BJ (cell line): Measurements from ENCODE around the gene NUDT16L1. TPM values are rescaled to one million over a fixed set of nuclear protein-coding genes. Genes with fewer than 3 reads are reported as not detected.

Experiments
- CTCF ChIA-PET: fragments of 350-600 bp; formaldehyde crosslinking; extraction: SDS; loops from one replicate; lab custom pipeline; 2021; ENCODE audit warnings: antibody characterized with exemption, inconsistent platforms; lab: Yijun Ruan, JAX
- POLR2A ChIA-PET: fragments of 300-600 bp; sonication (Branson Sonifier 250); formaldehyde crosslinking; extraction: SDS; loops from one replicate; lab custom pipeline; 2021; ENCODE audit warnings: antibody characterized with exemption; lab: Charles Lee
- DNase-seq: peaks from one replicate; pipeline ENCODE4 v3.0.0-alpha.2; 2011; ENCODE audit warnings: low read depth
- H3K27me3 ChIP-seq: 2 replicates; pipeline ENCODE4 v1.6.0; 2011; ENCODE audit warnings: low read length; ENCODE audit not compliant: control insufficient read depth, insufficient read depth
- H3K36me3 ChIP-seq: 2 replicates; pipeline ENCODE4 v1.5.1; 2011; ENCODE audit warnings: low read length; ENCODE audit not compliant: control insufficient read depth, insufficient read depth
- H3K4me3 ChIP-seq: 2 replicates; pipeline ENCODE4 v1.5.1; 2011; ENCODE audit warnings: low read depth, mild to moderate bottlenecking, control low read depth, low read length
- CTCF ChIP-seq: IDR thresholded peaks from 2 replicates; pipeline ENCODE4 v1.5.1; 2011; ENCODE audit warnings: low read depth, mild to moderate bottlenecking, control low read depth, inconsistent platforms, low read length, moderate library complexity; ENCODE audit not compliant: insufficient read depth
- polyA plus RNA-seq: library from polyadenylated mRNA; depleted of rRNA; stranded (reverse); fragments of >200 nt; gene quantifications from 2 replicates; pipeline ENCODE4 v1.2.3, GENCODE V29; 2011

Gene NUDT16L1
- polyA plus RNA-seq, 1 experiment, result 33.3 TPM

- no peaks in the 10 kb centered on the region for H3K27me3 ChIP-seq
- TF ChIP-seq CTCF, result no peak
- ChIA-PET POLR2A (no interaction called here), CTCF (no interaction called here)
- no peak overlapping the region for H3K4me3 ChIP-seq
- no peak for DNase-seq
- peaks cover 39% of the 10 kb centered on the region for H3K36me3 ChIP-seq
These were observed 5.9 kb upstream of the NUDT16L1 start for GRCh38 chr16:4687416-4687815.

- Histone ChIP-seq H3K4me3 (no peak overlapping the region), H3K27me3 (no peaks in the 10 kb centered on the region), H3K36me3 (peaks cover 35% of the 10 kb centered on the region)
- ChIA-PET POLR2A (no interaction called here), CTCF (no interaction called here)
- TF ChIP-seq CTCF, result no peak
- no peak for DNase-seq
These were observed 5.3 kb upstream of the NUDT16L1 start for GRCh38 chr16:4687946-4688673.

GRCh38 chr16:4688674-4689045 lies 4.7 kb upstream of the NUDT16L1 start:
- no peak for TF ChIP-seq CTCF
- no peak overlapping the region for H3K4me3 ChIP-seq
- H3K27me3 ChIP-seq, result no peaks in the 10 kb centered on the region
- ChIA-PET POLR2A (no interaction called here), CTCF (no interaction called here)
- peaks cover 33% of the 10 kb centered on the region for H3K36me3 ChIP-seq
- no peak for DNase-seq

GRCh38 chr16:4689091-4689671 lies 4.2 kb upstream of the NUDT16L1 start:
- CTCF ChIA-PET, result no interaction called here

More at GRCh38 chr16:4689091-4689671, 4.2 kb upstream of the NUDT16L1 start:
- no peak for TF ChIP-seq CTCF
- DNase-seq, result no peak
- POLR2A ChIA-PET, result no interaction called here
- no peaks in the 10 kb centered on the region for H3K27me3 ChIP-seq
- H3K4me3 ChIP-seq, result no peak overlapping the region
- H3K36me3 ChIP-seq, result peaks cover 30% of the 10 kb centered on the region
